HL-60 (cell line): ENCODE results near the gene VAT1.

Experiments
- CTCF ChIP-seq: IDR thresholded peaks from one replicate; pipeline ENCODE4 v1.5.1; 2011; ENCODE audit warnings: low read length, control low read depth, inconsistent platforms; ENCODE audit not compliant: insufficient read depth
- REST ChIP-seq: IDR thresholded peaks from 2 replicates; pipeline ENCODE4 v1.6.1; 2012; ENCODE audit warnings: low read depth; ENCODE audit not compliant: insufficient replicate concordance

DNA sequence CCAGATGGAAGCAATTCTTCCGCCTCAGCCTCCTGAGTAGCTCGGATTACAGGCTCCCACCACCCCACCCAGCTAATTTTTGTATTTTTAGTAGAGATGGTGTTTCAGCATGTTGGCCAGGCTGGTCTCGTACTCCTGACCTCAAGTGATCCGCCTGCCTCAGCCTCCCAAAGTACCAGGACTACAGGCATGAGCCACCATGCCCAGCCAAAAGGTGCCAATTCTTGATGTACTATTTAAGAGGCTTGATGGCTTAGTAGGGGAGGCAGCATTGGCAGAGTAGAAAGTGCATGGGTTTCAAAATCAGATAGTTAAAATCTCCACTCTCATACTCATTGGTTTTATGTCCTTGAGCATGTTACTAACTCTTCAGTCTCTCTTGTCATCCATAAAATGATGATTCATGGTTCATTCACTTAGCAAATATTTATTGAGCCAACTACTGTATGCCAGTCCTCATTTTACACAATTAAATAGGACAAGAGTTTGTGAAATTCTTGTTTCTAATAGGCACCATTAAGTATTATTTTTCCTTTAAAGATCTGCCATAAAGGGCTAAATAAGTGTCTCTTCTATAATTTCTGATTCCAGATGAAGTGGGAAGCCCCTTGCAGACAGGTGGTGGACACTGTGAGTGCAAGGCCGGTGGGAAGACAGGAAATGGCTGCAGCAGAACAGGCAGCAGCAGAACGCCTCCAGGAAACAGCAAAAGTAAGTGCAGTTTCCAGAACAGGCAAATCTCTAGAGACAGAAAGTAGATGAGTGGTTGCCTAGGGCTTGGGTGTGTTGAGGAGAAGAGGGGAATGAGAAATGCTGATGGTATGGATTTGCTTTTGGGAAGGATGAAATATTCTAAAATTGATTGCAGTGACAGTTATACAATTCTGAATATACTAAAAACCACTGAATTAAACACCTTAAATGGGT, 32.2 kb downstream of the VAT1 start:
- TF ChIP-seq CTCF (no peak), REST (no peak)
